K562 (cell line): ENCODE measurements around the gene PARD3B. TPM values are rescaled to one million over a fixed set of nuclear protein-coding genes. Genes with fewer than 3 reads are reported as not detected.

ENCODE experiments used
- ATAC-seq: fragments of 200-7000 bp; cut with Tn5 transposase; 3 replicates; pipeline ENCODE4 v1.9.1; 2020; ENCODE audit warnings: moderate library complexity
- BruUV-seq: library from RNA; stranded (reverse); fragments of 400-500 nt; replicated peaks from 2 replicates; lab custom pipeline; 2021; lab: Mats Ljungman, UMichigan
- CTCF ChIA-PET: fragments of 300-600 bp; formaldehyde crosslinking; extraction: SDS; loops from one replicate; lab custom pipeline; 2021; ENCODE audit warnings: low intra/inter-chr PET ratio; lab: Yijun Ruan, JAX
- POLR2A ChIA-PET: fragments of 300-600, 350-650 bp; sonication (Branson Sonifier 250); formaldehyde crosslinking; extraction: SDS; loops from one replicate; lab custom pipeline; 2021; ENCODE audit warnings: antibody characterized with exemption, inconsistent platforms; lab: Yijun Ruan, JAX
- DNase-seq, 4 experiments: peaks; one replicate each; pipeline versions ENCODE4 v3.0.0 to v3.0.0-alpha.2; 2011 to 2018; ENCODE audit warnings: low spot score in 3 of 4, mixed read lengths in 3 of 4; ENCODE audit errors: extremely low read depth in 1 of 4
- FAIRE-seq: peaks from 2 replicates; lab custom pipeline; 2011; peaks lifted over from hg19 to GRCh38; lab: Jason Lieb, UNC
- H2AFZ ChIP-seq: 2 replicates; pipeline ENCODE4 v1.6.0; 2011; ENCODE audit warnings: low read depth, low read length, control low read depth, inconsistent platforms
- H3K27ac ChIP-seq: fragments of 200-600 bp; 3 replicates; pipeline ENCODE4 v1.8.0; 2011; ENCODE audit warnings: low read depth, mild to moderate bottlenecking, control low read depth, inconsistent platforms, low read length, moderate library complexity, mixed read lengths; ENCODE audit errors: extremely low read depth
- H3K27me3 ChIP-seq, 2 experiments: fragments of 300-600 bp in 1 of 2; 2 replicates in 1 of 2; 3 replicates in 1 of 2; pipeline versions ENCODE4 v1.6.0 to v1.8.0; 2011; ENCODE audit warnings: inconsistent platforms in 2 of 2, low read length in 2 of 2, mild to moderate bottlenecking in 1 of 2, mixed read lengths in 1 of 2, moderate library complexity in 1 of 2; ENCODE audit not compliant: control insufficient read depth in 2 of 2, insufficient read depth in 2 of 2
- H3K36me3 ChIP-seq: fragments of 300-600 bp; 3 replicates; pipeline ENCODE4 v1.8.0; 2011; ENCODE audit warnings: mild to moderate bottlenecking, low read length, inconsistent platforms; ENCODE audit not compliant: control insufficient read depth, insufficient read depth
- H3K4me1 ChIP-seq, 2 experiments: fragments of 200-600 bp in 1 of 2; replicated peaks in 1 of 2; 2 replicates in 1 of 2; 3 replicates in 1 of 2; pipeline versions ENCODE4 v1.5.1 to v1.8.0; 2011; ENCODE audit warnings: inconsistent platforms in 2 of 2, low read length in 2 of 2, mild to moderate bottlenecking in 1 of 2, mixed read lengths in 1 of 2, moderate library complexity in 1 of 2; ENCODE audit not compliant: control insufficient read depth in 2 of 2, insufficient read depth in 2 of 2
- H3K4me2 ChIP-seq: 2 replicates; pipeline ENCODE4 v1.6.1; 2011; ENCODE audit warnings: low read length, control low read depth, inconsistent platforms, mixed read lengths; ENCODE audit not compliant: insufficient read depth
- H3K4me3 ChIP-seq: fragments of 200-600 bp; sonication (generic), shearing (Covaris generic); 2 replicates; pipeline ENCODE4 v1.5.1; 2016; ENCODE audit warnings: control low read depth, inconsistent platforms
- H3K79me2 ChIP-seq: fragments of 200-600 bp; 3 replicates; pipeline ENCODE4 v1.8.0; 2011; ENCODE audit warnings: low read length, inconsistent platforms; ENCODE audit not compliant: control insufficient read depth, insufficient read depth
- H3K9ac ChIP-seq, 2 experiments: 2 replicates each; pipeline versions ENCODE4 v1.6.0 to v1.6.1; 2011; ENCODE audit warnings: low read depth in 2 of 2, low read length in 2 of 2, control low read depth in 1 of 2, inconsistent platforms in 1 of 2, mild to moderate bottlenecking in 1 of 2, mixed read lengths in 1 of 2; ENCODE audit not compliant: insufficient read depth in 1 of 2
- H3K9me1 ChIP-seq: one replicate; pipeline ENCODE4 v1.6.0; 2011; ENCODE audit warnings: inconsistent platforms, mild to moderate bottlenecking, low read length, moderate library complexity; ENCODE audit not compliant: control insufficient read depth, insufficient read depth
- H3K9me3 ChIP-seq: replicated peaks from 2 replicates; pipeline ENCODE4 v1.5.1; 2011; ENCODE audit warnings: low read depth, low read length, inconsistent platforms; ENCODE audit not compliant: control insufficient read depth, insufficient read depth
- H4K20me1 ChIP-seq: replicated peaks from 2 replicates; pipeline ENCODE4 v1.6.1; 2011; ENCODE audit warnings: low read length, inconsistent platforms, mixed read lengths; ENCODE audit not compliant: control insufficient read depth, insufficient read depth
- CHD2 ChIP-seq: IDR thresholded peaks from 2 replicates; pipeline ENCODE4 v1.6.1; 2011; ENCODE audit warnings: low read depth, low read length
- HDAC3 ChIP-seq: fragments of 450-650 bp; IDR thresholded peaks from 2 replicates; pipeline ENCODE4 v1.6.1; 2018; ENCODE audit warnings: borderline replicate concordance, mild to moderate bottlenecking, moderate library complexity; ENCODE audit not compliant: partially characterized antibody
- KAT8 ChIP-seq: fragments of 450-650 bp; IDR thresholded peaks from 2 replicates; pipeline ENCODE4 v1.6.1; 2016; ENCODE audit warnings: low read depth, mild to moderate bottlenecking
- KLF10 ChIP-seq: fragments of 250-450 bp; sonication (Bioruptor Pico); IDR thresholded peaks from 2 replicates; pipeline ENCODE4 v1.6.1; 2021; ENCODE audit warnings: matching md5 sums
- L3MBTL2 ChIP-seq: fragments of 450-650 bp; IDR thresholded peaks from 2 replicates; pipeline ENCODE4 v1.6.1; 2016; ENCODE audit warnings: mild to moderate bottlenecking, moderate library complexity
- LEF1 ChIP-seq: fragments of 450-650 bp; IDR thresholded peaks from 2 replicates; pipeline ENCODE4 v1.6.1; 2016; ENCODE audit warnings: mild to moderate bottlenecking
- NR4A1 ChIP-seq, 2 experiments: fragments of 250-450 bp in 1 of 2; fragments of 450-650 bp in 1 of 2; sonication (Bioruptor Pico) in 1 of 2; IDR thresholded peaks; 2 replicates each; pipeline versions ENCODE4 v1.4.0 to v1.6.1; 2016 to 2020; ENCODE audit warnings: mild to moderate bottlenecking in 2 of 2, missing compliant biosample characterization in 1 of 2, missing genetic modification characterization in 1 of 2, moderate library complexity in 1 of 2
- PRPF4 ChIP-seq: fragments of 200-400 bp; formaldehyde crosslinking; IDR thresholded peaks from one replicate; pipeline ENCODE4 v1.6.1; 2017; ENCODE audit warnings: low read length, low read depth, mild to moderate bottlenecking; ENCODE audit not compliant: insufficient read depth, poor library complexity, severe bottlenecking
- RUNX1 ChIP-seq: sonication (generic); IDR thresholded peaks from 2 replicates; pipeline ENCODE4 v1.6.1; 2016; ENCODE audit warnings: antibody characterized with exemption, low read depth
- WHSC1 ChIP-seq: IDR thresholded peaks from one replicate; pipeline ENCODE4 v1.6.1; 2012; ENCODE audit warnings: low read length, control low read depth, inconsistent platforms
- ZNF507 ChIP-seq: conservative IDR thresholded peaks from 2 replicates; pipeline ENCODE4 v1.6.1; 2017; ENCODE audit warnings: missing genetic modification characterization, missing compliant biosample characterization
- ZNF75A ChIP-seq: fragments of 450-650 bp; formaldehyde crosslinking; IDR thresholded peaks from 2 replicates; pipeline ENCODE4 v1.4.0; 2020; ENCODE audit warnings: mild to moderate bottlenecking
- ZNF77 ChIP-seq: fragments of 250-450 bp; sonication (Bioruptor Pico); IDR thresholded peaks from 2 replicates; pipeline ENCODE4 v1.5.0; 2020
- in situ Hi-C: fragments of 300-500 bp; cut with MboI; formaldehyde crosslinking; loops from 4 replicates; pipeline ENCODE4 v1.15.0; 2018; ENCODE audit warnings: inconsistent platforms, mixed read lengths
- intact Hi-C: fragments of 100-400 bp; cut with micrococcal nuclease; formaldehyde crosslinking; loops from 2 replicates; pipeline ENCODE4 v1.14.2; 2022
- polyA plus RNA-seq, 8 experiments: library from polyadenylated mRNA; depleted of rRNA in 4 of 8; stranded (reverse) in 5 of 8; unstranded in 3 of 8; fragments of >200 nt; fragmentation: Nextera tagmentation in 2 of 8; fragmentation: Illumina TruSeq in 1 of 8; extraction: Ambion mirVana in 2 of 8; extraction: Trizol in 1 of 8; gene quantifications; 2 replicates each; pipeline versions ENCODE4 v1.2.1 to v1.2.3, GENCODE V29; 2011 to 2014; ENCODE audit warnings: inconsistent platforms in 1 of 8, missing spikeins in 1 of 8
- total RNA-seq, 7 experiments: library from RNA; depleted of rRNA in 6 of 7; stranded (reverse); fragments of >200 nt in 6 of 7; fragmentation: Illumina TruSeq in 2 of 7; extraction: Trizol in 2 of 7; gene quantifications; 2 replicates each; pipeline versions ENCODE4 v1.2.1 to v1.2.3, GENCODE V29; 2011 to 2021; ENCODE audit warnings: low replicate concordance in 1 of 7
- TF ChIP-seq, protein P1 (sequence below): fragments of 450-650 bp; formaldehyde crosslinking; IDR thresholded peaks from 2 replicates; pipeline ENCODE4 v1.4.0; 2020; ENCODE audit warnings: mild to moderate bottlenecking
- TF ChIP-seq, protein P2 (sequence below), 2 experiments: fragments of 450-650 bp in 1 of 2; sonication (generic) in 1 of 2; formaldehyde crosslinking in 1 of 2; IDR thresholded peaks in 1 of 2; conservative IDR thresholded peaks in 1 of 2; 2 replicates each; pipeline versions ENCODE4 v1.6.1 to v1.8.1; 2016 to 2023; ENCODE audit warnings: mild to moderate bottlenecking in 2 of 2, moderate library complexity in 2 of 2, inconsistent platforms in 1 of 2, missing genetic modification reagents in 1 of 2
- TF ChIP-seq, protein P3 (sequence below): fragments of 150-350 bp; conservative IDR thresholded peaks from 2 replicates; pipeline ENCODE4 v1.6.1; 2014; ENCODE audit warnings: low read length
- TF ChIP-seq, protein P4 (sequence below): fragments of 250-450 bp; sonication (Bioruptor Pico); IDR thresholded peaks from 2 replicates; pipeline ENCODE4 v1.4.0; 2020; ENCODE audit warnings: mild to moderate bottlenecking, moderate library complexity, borderline replicate concordance

Gene PARD3B
- total and polyA plus RNA-seq, 9 of the 15 experiments (the other 6 are each of a cell fraction or from before 2014, with no cell fraction given) = 0.15 to 3.0 (median 1.1) TPM

DNA sequence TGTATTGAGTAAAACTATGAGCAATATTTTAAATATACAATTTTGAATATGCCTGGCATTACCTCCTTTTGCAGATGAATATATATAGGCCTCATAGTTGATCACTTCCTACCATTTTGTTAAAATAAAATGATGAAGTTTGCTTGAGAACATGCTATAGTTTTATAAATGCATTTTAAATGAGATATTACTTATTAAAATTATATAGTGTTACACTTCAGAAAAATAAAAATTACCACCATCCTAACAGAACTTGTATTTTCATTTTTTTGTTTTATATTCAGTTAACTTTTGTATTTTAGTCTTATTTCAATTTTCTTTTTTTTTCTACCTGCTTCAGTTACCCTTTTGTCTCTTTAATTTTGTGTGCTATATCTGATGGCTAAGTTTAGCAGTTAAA, 426.9 kb downstream of the PARD3B start:
- Histone ChIP-seq H3K4me1 (no peaks in the 10 kb centered on the region), H3K9ac (no peak overlapping the region), H3K9me1 (no peaks in the 10 kb centered on the region), H3K4me3 (no peak overlapping the region), H3K79me2 (no peaks in the 10 kb centered on the region), H4K20me1 (no peaks in the 10 kb centered on the region), H3K4me2 (no peak overlapping the region), H3K9me3 (no peaks in the 10 kb centered on the region), H3K27me3 (no peaks in the 10 kb centered on the region), H3K36me3 (no peaks in the 10 kb centered on the region), H2AFZ (no peak overlapping the region), H3K27ac (no peak overlapping the region)
- ChIA-PET CTCF (no interaction called here), POLR2A (no interaction called here)
- TF ChIP-seq, protein P1, sequence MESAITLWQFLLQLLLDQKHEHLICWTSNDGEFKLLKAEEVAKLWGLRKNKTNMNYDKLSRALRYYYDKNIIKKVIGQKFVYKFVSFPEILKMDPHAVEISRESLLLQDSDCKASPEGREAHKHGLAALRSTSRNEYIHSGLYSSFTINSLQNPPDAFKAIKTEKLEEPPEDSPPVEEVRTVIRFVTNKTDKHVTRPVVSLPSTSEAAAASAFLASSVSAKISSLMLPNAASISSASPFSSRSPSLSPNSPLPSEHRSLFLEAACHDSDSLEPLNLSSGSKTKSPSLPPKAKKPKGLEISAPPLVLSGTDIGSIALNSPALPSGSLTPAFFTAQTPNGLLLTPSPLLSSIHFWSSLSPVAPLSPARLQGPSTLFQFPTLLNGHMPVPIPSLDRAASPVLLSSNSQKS (CRISPR knock-in tag) = no peak
- no peak for TF ChIP-seq WHSC1
- TF ChIP-seq CHD2 = no peak
- no peak for TF ChIP-seq LEF1
- TF ChIP-seq L3MBTL2 = no peak
- TF ChIP-seq KLF10 (CRISPR knock-in tag) = no peak
- TF ChIP-seq RUNX1 = no peak
- no peak for TF ChIP-seq ZNF507 (tag)
- TF ChIP-seq, protein P2, sequence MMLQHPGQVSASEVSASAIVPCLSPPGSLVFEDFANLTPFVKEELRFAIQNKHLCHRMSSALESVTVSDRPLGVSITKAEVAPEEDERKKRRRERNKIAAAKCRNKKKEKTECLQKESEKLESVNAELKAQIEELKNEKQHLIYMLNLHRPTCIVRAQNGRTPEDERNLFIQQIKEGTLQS (IDR thresholded peaks at IDR 0.05) = no peak
- TF ChIP-seq, protein P2 (CRISPR knock-in tag; conservative IDR thresholded peaks at IDR 0.05) = no peak
- TF ChIP-seq NR4A1 (CRISPR knock-in tag; IDR thresholded peaks at IDR 0.05) = no peak
- no peak for TF ChIP-seq NR4A1 (tag; IDR thresholded peaks at IDR 0.05)
- TF ChIP-seq, protein P3, sequence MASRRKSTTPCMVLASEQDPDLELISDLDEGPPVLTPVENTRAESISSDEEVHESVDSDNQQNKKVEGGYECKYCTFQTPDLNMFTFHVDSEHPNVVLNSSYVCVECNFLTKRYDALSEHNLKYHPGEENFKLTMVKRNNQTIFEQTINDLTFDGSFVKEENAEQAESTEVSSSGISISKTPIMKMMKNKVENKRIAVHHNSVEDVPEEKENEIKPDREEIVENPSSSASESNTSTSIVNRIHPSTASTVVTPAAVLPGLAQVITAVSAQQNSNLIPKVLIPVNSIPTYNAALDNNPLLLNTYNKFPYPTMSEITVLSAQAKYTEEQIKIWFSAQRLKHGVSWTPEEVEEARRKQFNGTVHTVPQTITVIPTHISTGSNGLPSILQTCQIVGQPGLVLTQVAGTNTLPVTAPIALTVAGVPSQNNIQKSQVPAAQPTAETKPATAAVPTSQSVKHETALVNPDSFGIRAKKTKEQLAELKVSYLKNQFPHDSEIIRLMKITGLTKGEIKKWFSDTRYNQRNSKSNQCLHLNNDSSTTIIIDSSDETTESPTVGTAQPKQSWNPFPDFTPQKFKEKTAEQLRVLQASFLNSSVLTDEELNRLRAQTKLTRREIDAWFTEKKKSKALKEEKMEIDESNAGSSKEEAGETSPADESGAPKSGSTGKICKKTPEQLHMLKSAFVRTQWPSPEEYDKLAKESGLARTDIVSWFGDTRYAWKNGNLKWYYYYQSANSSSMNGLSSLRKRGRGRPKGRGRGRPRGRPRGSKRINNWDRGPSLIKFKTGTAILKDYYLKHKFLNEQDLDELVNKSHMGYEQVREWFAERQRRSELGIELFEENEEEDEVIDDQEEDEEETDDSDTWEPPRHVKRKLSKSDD = no peak
- TF ChIP-seq ZNF75A (CRISPR knock-in tag) = no peak
- no peak for TF ChIP-seq ZNF77 (CRISPR knock-in tag)
- no peak for TF ChIP-seq KAT8
- TF ChIP-seq HDAC3 = no peak
- no peak for TF ChIP-seq PRPF4
- TF ChIP-seq, protein P4, sequence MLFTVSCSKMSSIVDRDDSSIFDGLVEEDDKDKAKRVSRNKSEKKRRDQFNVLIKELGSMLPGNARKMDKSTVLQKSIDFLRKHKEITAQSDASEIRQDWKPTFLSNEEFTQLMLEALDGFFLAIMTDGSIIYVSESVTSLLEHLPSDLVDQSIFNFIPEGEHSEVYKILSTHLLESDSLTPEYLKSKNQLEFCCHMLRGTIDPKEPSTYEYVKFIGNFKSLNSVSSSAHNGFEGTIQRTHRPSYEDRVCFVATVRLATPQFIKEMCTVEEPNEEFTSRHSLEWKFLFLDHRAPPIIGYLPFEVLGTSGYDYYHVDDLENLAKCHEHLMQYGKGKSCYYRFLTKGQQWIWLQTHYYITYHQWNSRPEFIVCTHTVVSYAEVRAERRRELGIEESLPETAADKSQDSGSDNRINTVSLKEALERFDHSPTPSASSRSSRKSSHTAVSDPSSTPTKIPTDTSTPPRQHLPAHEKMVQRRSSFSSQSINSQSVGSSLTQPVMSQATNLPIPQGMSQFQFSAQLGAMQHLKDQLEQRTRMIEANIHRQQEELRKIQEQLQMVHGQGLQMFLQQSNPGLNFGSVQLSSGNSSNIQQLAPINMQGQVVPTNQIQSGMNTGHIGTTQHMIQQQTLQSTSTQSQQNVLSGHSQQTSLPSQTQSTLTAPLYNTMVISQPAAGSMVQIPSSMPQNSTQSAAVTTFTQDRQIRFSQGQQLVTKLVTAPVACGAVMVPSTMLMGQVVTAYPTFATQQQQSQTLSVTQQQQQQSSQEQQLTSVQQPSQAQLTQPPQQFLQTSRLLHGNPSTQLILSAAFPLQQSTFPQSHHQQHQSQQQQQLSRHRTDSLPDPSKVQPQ (CRISPR knock-in tag) = no peak
- no peak for ATAC-seq
- BruUV-seq = no TSS peak
- in situ Hi-C loops (no loop called here), intact Hi-C loops (no loop called here)
- no peak for FAIRE-seq
- no peak for DNase-seq
